GM21619 (cell line): ENCODE measurements around the gene TNFRSF18.

Experiments used
- ATAC-seq: cut with Tn5 transposase; IDR thresholded peaks from one replicate; pipeline ENCODE4 v1.9.1; 2021; ENCODE audit not compliant: unreplicated experiment

TNFRSF18 gene

GRCh38 chr1:1213345-1214265 is 7.2 kb upstream of the TNFRSF18 start, which contains the start of gene TNFRSF4:
Gene TNFRSF4, minus strand, starts transcription at chr1:1214153. Its CDS starts 26 bp downstream, at chr1:1214127.
- no peak for ATAC-seq

- no peak for ATAC-seq
These were observed 6.5 kb upstream of the TNFRSF18 start for GRCh38 chr1:1212780-1213344.

GRCh38 chr1:1211541-1212441 is 5.4 kb upstream of the TNFRSF18 start:
- no peak for ATAC-seq

GRCh38 chr1:1210726-1211540 is 4.5 kb upstream of the TNFRSF18 start:
- ATAC-seq, result no peak

GRCh38 chr1:1208713-1209433 is 2.5 kb upstream of the TNFRSF18 start:
- ATAC-seq, result no peak

GRCh38 chr1:1207571-1207892 is 1.1 kb upstream of the TNFRSF18 start:
- no peak for ATAC-seq

- no peak for ATAC-seq
These were observed 657 bp upstream of the TNFRSF18 start for GRCh38 chr1:1206966-1207531.

- no peak for ATAC-seq
These were observed 520 bp downstream of the TNFRSF18 start for GRCh38 chr1:1205769-1206375.

GRCh38 chr1:1204998-1205768 is 1.2 kb downstream of the TNFRSF18 start:
- no peak for ATAC-seq

- no peak for ATAC-seq
These were observed 1.9 kb downstream of the TNFRSF18 start for GRCh38 chr1:1204425-1204920.

GRCh38 chr1:1203561-1204424 is 2.6 kb downstream of the TNFRSF18 start:
- no peak for ATAC-seq

- ATAC-seq, result no peak
These were observed 3.4 kb downstream of the TNFRSF18 start for GRCh38 chr1:1202831-1203560.

- ATAC-seq, result no peak
These were observed 5.2 kb downstream of the TNFRSF18 start for GRCh38 chr1:1200876-1201810.

GRCh38 chr1:1199961-1200875 is 6.2 kb downstream of the TNFRSF18 start:
- no peak for ATAC-seq
